Kasumi-1 (cell line): Measurements from ENCODE around the gene SHLD1.
A peak's percentile ranks its signal among the peaks of the same experiment; 100 is the strongest.
"Not testable (repeated sequence)": the region's sequence is repeated elsewhere in the genome, so short reads cannot be mapped to it uniquely, and the experiment has no call there.

Source experiments
- DNase-seq, 2 experiments: peaks; one replicate each; lab custom pipeline; 2025; lab: John Stamatoyannopoulos, UW

SHLD1 gene

DNA sequence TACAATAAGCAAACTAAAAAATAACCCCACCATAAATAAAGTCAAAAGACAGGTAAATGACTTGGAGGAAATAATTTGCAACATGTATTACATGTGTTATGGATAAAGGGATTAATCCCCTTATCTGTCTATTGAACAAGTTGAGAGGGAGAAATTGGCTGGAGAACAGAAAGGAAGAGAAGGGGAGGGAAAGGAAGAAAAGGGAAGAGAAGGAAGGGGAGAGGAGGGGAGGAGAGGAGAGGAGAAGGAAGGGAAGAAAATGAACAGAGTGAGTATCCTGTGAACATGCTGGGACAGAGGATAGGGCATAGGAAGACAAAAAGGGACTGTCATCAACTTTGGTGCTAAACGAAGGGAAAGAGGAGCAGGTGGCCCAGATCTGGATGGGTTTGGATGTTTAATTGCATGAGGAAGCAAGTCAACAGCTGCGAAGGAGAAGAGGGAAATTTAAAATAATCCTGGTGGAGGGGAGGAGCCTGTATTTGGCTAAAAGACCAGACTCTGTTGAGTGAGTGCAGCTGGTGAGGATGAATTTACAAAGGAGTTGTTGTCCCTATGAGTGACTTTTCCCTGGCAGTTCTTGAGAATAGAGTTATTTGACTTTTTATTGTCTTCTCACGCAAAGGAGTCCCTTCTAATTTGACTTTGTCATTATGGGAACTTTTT lies 14.2 kb upstream of the SHLD1 start:
- no peak for DNase-seq

DNA sequence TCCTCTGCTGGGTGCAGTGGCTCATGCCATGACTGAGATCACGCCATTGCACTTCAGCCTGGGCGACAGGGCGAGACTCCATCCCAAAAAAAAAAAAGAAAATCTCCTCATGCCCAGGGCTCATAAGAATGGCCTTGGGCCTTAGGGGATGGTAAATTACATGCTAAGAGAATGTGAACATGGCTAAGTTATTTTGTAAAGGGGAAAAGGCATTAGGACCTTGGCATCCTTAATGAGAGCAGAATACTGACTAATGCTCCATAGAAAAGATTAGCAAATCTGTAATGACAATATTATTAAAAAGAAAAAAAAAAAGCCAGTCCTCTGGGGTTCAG lies 12.6 kb upstream of the SHLD1 start:
- no peak for DNase-seq

DNA sequence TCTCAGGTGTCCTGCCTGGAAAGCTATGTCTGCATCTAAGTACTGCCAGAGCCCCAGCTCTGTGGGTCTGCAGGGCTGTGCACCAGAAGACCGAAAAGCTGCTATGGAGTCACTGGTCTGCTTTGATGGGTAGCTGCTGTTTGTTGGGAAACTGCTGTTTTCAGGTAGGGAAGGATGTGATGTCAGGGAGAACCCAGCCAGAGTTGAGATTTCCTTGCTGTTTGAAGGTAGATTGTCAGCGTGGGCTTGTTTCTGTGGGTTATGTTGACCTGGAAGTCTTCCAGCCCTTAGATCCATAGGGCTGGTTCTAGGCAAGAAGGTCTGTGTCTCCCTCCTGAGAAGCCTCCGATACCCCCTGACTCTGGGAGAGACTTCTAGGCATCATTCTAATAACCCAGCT lies 12.2 kb upstream of the SHLD1 start:
- DNase-seq = no peak

GRCh38 chr20:5740643-5741042 lies 9.6 kb upstream of the SHLD1 start:
- not testable (repeated sequence) for DNase-seq

DNA sequence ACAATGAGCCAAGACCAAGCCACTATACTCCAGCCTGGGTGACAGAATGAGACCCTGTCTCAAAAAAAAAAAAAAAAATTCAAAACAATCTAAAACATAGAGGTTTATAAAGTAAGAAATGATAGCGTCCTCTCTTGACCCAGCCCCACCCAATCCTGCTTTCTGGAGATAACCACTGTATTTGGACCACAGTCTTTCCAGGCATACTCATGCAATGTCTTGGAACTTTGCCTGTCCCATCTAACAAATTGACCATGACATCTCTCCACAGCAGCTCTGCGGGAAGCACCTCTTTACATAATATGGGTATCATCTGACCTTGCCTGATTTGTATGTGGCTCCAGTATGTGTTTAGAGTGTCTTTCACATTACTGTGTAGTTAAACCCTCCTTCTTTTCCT lies 9.1 kb upstream of the SHLD1 start:
- no peak for DNase-seq

- no peak for DNase-seq
Measured at GRCh38 chr20:5742041-5742440, 8.2 kb upstream of the SHLD1 start.

DNA sequence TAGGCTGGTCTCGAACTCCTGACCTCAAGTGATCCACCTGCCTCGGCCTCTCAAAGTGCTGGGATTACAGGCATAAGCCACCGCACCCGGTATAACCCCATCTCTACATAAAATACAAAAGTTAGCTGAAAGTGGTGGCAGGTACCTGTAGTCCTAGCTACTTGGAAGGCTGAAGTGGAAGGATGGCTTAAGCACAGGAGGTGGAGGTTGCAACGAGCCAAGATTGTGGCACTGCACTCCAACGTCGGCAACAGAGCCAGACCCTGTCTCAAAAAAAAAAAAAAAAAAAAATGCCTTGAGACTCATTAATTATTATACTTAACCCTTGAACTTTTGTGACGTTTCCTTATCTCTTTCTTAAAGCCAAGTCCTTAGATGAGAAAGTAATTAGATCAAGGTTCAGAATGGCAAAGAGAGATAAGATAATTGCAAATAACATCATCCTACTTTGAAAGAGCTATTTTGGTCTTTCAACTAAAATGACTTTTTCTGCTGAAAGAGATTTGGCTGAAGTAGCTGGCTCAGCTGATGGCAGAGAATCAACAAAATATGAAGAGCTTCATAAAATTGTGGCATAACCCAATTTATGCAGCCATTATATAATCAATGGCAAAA lies 4.7 kb upstream of the SHLD1 start:
- DNase-seq = no peak

- DNase-seq = no peak
Measured at GRCh38 chr20:5746064-5746463, 4.1 kb upstream of the SHLD1 start.

GRCh38 chr20:5748246-5748645 lies 2.0 kb upstream of the SHLD1 start:
- DNase-seq = no peak

DNA sequence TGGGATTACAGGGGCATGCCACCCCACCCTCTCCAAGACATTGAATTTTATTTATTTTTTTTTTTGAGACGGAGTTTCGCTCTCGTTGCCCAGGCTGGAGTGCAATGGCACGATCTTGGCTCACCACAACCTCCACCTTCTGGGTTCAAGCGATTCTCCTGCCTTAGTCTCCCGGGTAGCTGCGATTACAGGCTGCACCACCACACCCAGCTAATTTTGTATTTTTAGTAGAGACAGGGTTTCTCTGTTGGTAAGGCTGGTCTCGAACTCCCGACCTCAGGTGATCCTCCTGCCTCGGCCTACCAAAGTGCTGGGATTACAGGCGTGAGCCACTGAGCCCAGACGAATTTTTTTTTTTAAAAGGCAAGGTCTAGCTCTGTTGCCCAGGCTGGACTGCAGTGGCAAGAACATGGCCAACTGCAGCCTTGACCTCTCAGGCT lies 669 bp upstream of the SHLD1 start:
- not testable (repeated sequence) for DNase-seq

- DNase-seq = no peak
Measured at GRCh38 chr20:5751856-5752255, 1.7 kb downstream of the SHLD1 start.

- DNase-seq = no peak
Measured at GRCh38 chr20:5753814-5754213, 3.6 kb downstream of the SHLD1 start.

DNA sequence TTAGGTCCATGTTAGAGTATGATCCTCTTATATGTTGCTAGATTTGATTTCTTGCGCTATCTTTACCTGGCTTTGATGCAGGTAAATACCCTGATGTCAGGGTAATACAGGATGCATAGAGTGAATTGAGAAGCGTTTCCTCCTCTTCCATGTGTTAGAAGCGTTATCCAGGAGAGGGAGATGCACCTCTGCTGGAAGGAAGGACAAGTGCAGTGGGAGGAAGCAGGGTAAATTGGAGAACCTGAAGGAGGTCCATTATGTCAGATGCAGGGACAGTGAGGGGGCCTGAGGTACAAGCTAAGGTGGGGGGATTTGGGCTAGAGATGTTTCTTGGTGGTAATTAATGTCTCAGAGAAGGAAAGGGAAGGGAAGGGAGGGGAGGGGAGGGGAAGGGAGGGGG lies 7.7 kb downstream of the SHLD1 start:
- no peak for DNase-seq

- no peak for DNase-seq
Measured at GRCh38 chr20:5766085-5766764, 16.0 kb downstream of the SHLD1 start.

- DNase-seq = no peak
Measured at GRCh38 chr20:5767493-5768098, 17.4 kb downstream of the SHLD1 start.

GRCh38 chr20:5770231-5770986 lies 20.2 kb downstream of the SHLD1 start:
- DNase-seq = peak; percentile 2 to 6

DNA sequence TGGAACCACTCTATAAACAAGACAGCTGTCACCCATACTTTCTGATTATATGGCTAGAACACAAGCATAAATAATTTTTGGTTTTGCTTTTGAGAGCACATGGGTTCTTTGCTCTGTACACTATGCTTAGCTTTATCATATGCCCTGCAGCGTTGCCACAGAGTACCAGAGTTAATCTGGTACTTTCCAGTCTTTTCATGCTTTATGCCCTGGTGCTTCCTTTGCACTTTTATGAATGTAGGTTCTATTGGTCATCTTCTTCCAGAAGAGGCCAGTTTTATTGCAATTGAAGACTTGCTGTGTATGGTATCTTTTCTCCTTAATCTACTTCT lies 20.8 kb downstream of the SHLD1 start:
- no peak for DNase-seq

- no peak for DNase-seq
Measured at GRCh38 chr20:5772704-5773103, 22.5 kb downstream of the SHLD1 start.

- no peak for DNase-seq
Measured at GRCh38 chr20:5773589-5773988, 23.4 kb downstream of the SHLD1 start.

GRCh38 chr20:5776077-5776476 lies 25.9 kb downstream of the SHLD1 start:
- DNase-seq = no peak

DNA sequence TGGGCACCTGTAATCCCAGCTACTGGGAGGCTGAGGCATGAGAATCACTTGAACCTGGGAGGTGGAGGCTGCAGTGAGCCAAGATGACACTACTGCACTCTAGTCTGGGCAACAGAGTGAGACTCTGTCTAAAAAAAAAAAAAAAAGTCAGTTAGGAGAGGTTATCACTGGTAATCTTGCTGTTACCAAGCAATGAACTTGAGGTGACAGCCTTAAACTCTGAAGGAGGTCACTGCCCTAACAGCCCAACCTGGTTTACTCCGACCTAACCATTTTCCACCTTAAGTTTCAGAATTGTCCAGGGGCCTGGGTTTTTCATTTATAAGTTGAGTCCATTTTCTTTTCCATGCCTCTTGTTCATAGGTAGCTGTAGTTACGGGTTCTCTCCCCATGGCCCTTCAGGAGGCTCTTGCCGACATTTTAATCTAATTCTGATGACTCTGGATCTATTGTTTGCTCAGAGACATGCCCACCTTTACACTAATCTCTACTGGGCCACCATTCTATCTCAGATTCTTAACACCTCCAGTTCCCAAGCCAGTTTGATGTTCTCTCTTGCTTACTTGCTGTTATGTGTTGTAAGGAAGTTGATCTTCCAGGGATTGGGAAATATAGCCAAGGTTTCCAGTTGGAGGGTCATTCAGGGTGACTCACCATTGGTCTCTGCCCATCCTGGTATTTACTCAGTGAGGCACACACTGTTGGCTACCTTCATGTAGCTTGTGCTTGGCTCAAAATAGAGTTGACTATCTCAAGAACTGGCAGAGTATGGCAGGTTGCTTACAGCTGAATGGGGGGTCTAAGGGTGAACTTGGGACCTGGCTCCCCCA lies 29.1 kb downstream of the SHLD1 start:
- no peak for DNase-seq

- DNase-seq = no peak
Measured at GRCh38 chr20:5780846-5781217, 30.6 kb downstream of the SHLD1 start.
